B cell (primary cell): ENCODE data around the gene IPO8. TPM values are rescaled to one million over a fixed set of nuclear protein-coding genes. Genes with fewer than 3 reads are reported as not detected.

Experiments
- ATAC-seq: fragments of 200-7000 bp; cut with Tn5 transposase; one replicate; pipeline ENCODE4 v1.10.0; 2021; ENCODE audit warnings: low read depth, mild to moderate bottlenecking, moderate number of reproducible peaks, moderate library complexity
- CTCF ChIA-PET: fragments of 350-600 bp; sonication (Branson Sonifier 250); formaldehyde crosslinking; loops from one replicate; lab custom pipeline; 2021; ENCODE audit warnings: antibody characterized with exemption, inconsistent platforms; lab: Charles Lee
- POLR2A ChIA-PET: fragments of 350-600 bp; sonication (Branson Sonifier 250); formaldehyde crosslinking; loops from one replicate; lab custom pipeline; 2021; ENCODE audit warnings: antibody characterized with exemption; lab: Charles Lee
- DNase-seq: peaks from one replicate; pipeline ENCODE4 v3.0.0; 2013
- H2AFZ ChIP-seq: 2 replicates; pipeline ENCODE4 v1.6.1; 2012; ENCODE audit warnings: mild to moderate bottlenecking, low read depth, low read length; ENCODE audit not compliant: insufficient read depth, poor library complexity, severe bottlenecking
- H3K27ac ChIP-seq, 2 donors: 1 replicate in 1 of 2; 2 replicates in 1 of 2; pipeline ENCODE4 v1.5.1; 2012 to 2013; ENCODE audit warnings: low read length in 2 of 2, mild to moderate bottlenecking in 2 of 2, moderate library complexity in 1 of 2
- H3K27me3 ChIP-seq, 4 experiments: fragments of 200-600 bp in 1 of 4; sonication (generic) in 1 of 4; replicated peaks in 1 of 4; 1 replicate in 2 of 4; 2 replicates in 2 of 4; pipeline versions ENCODE4 v1.6.1 to v1.7.0; 2013 to 2016; ENCODE audit warnings: low read length in 3 of 4, mild to moderate bottlenecking in 2 of 4, mixed read lengths in 1 of 4, moderate library complexity in 1 of 4; ENCODE audit not compliant: insufficient read depth in 4 of 4, control insufficient read depth in 3 of 4; ENCODE audit errors: control extremely low read depth in 1 of 4
- H3K36me3 ChIP-seq, 2 experiments: replicated peaks in 1 of 2; 1 replicate in 1 of 2; 2 replicates in 1 of 2; pipeline versions ENCODE4 v1.6.1 to v1.7.1; 2013; ENCODE audit warnings: low read length in 1 of 2; ENCODE audit not compliant: insufficient read depth in 2 of 2, control insufficient read depth in 1 of 2; ENCODE audit errors: control extremely low read depth in 1 of 2, extremely low read depth in 1 of 2
- H3K4me1 ChIP-seq, 2 donors: fragments of 200-600 bp in 1 of 2; sonication (generic) in 1 of 2; 1 replicate in 1 of 2; 2 replicates in 1 of 2; pipeline versions ENCODE4 v1.5.1 to v1.6.1; 2013 to 2017; ENCODE audit warnings: low read length in 2 of 2; ENCODE audit not compliant: control insufficient read depth in 2 of 2, insufficient read depth in 2 of 2
- H3K4me2 ChIP-seq: replicated peaks from 2 replicates; pipeline ENCODE3; 2012; ENCODE audit warnings: mild to moderate bottlenecking, low read depth, low read length; ENCODE audit not compliant: poor library complexity, severe bottlenecking
- H3K4me3 ChIP-seq, 5 experiments: fragments of 200-600 bp in 1 of 5; sonication (generic) in 1 of 5; 1 replicate in 3 of 5; 2 replicates in 2 of 5; pipeline versions ENCODE4 v1.5.1 to v1.7.0; 2011 to 2016; ENCODE audit warnings: low read length in 4 of 5, mild to moderate bottlenecking in 4 of 5, low read depth in 2 of 5, control low read depth in 1 of 5, moderate library complexity in 1 of 5; ENCODE audit not compliant: insufficient read depth in 1 of 5; ENCODE audit errors: control extremely low read depth in 1 of 5, extremely low read depth in 1 of 5
- H3K79me2 ChIP-seq: fragments of 200-600 bp; sonication (generic); one replicate; pipeline ENCODE4 v1.6.0; 2016; ENCODE audit warnings: low read length; ENCODE audit not compliant: control insufficient read depth, insufficient read depth
- H3K9ac ChIP-seq: fragments of 200-600 bp; sonication (generic); 2 replicates; pipeline ENCODE4 v1.6.1; 2017; ENCODE audit warnings: mild to moderate bottlenecking, low read length, moderate library complexity
- H3K9me3 ChIP-seq, 3 donors: one replicate each; pipeline versions ENCODE4 v1.6.1 to v1.7.1; 2013; ENCODE audit warnings: low read length in 2 of 3; ENCODE audit not compliant: control insufficient read depth in 2 of 3, insufficient read depth in 1 of 3; ENCODE audit errors: control extremely low read depth in 1 of 3
- H4K20me1 ChIP-seq: 2 replicates; pipeline ENCODE4 v1.6.0; 2012; ENCODE audit warnings: mild to moderate bottlenecking, low read length; ENCODE audit not compliant: insufficient read depth, control insufficient read depth, poor library complexity, severe bottlenecking
- H3K27ac Mint-ChIP-seq: one replicate; pipeline ENCODE4 v1.8.0; 2021; ENCODE audit warnings: mixed read lengths
- H3K27me3 Mint-ChIP-seq: one replicate; pipeline ENCODE4 v1.8.0; 2021; ENCODE audit warnings: mixed read lengths
- H3K4me1 Mint-ChIP-seq: one replicate; pipeline ENCODE4 v1.8.0; 2021; ENCODE audit warnings: mixed read lengths
- H3K4me3 Mint-ChIP-seq: one replicate; pipeline ENCODE4 v1.8.0; 2021; ENCODE audit warnings: mixed read lengths
- H3K9me3 Mint-ChIP-seq: one replicate; pipeline ENCODE4 v1.8.0; 2022; ENCODE audit warnings: mixed read lengths; ENCODE audit not compliant: insufficient read depth
- EZH2 ChIP-seq: IDR thresholded peaks from 2 replicates; pipeline ENCODE4 v1.6.1; 2012; ENCODE audit warnings: borderline replicate concordance, low read depth, mild to moderate bottlenecking, moderate library complexity, low read length; ENCODE audit not compliant: insufficient read depth, poor library complexity, severe bottlenecking
- WGBS: methylation state at CpG from one replicate; pipeline ENCODE4 v1.1.5; 2013; ENCODE audit warnings: missing lambda C conversion rate; ENCODE audit not compliant: insufficient coverage; 5-methylcytosine and 5-hydroxymethylcytosine counted together
- intact Hi-C: fragments of 100-400 bp; cut with micrococcal nuclease; formaldehyde crosslinking; loops from one replicate; pipeline ENCODE4 v1.10.0; 2022
- polyA plus RNA-seq: library from polyadenylated mRNA; depleted of rRNA; stranded (reverse); fragments of >200 nt; gene quantifications from 2 replicates; pipeline ENCODE4 v1.2.3, GENCODE V29; 2012
- total RNA-seq, 2 donors: library from RNA; stranded (reverse); fragments of 120-200 nt in 1 of 2; gene quantifications; 1 replicate in 1 of 2; 2 replicates in 1 of 2; pipeline versions ENCODE4 v1.2.3 to v1.2.4, GENCODE V29; 2013 to 2022
- TF ChIP-seq, protein P1 (sequence below): fragments of 200-600 bp; IDR thresholded peaks from one replicate; pipeline ENCODE4 v1.8.0; 2022; ENCODE audit warnings: antibody characterized with exemption, mild to moderate bottlenecking

The IPO8 gene
- total and polyA plus RNA-seq, 2 donors (not counting 1 experiment from before 2014, with no cell fraction given) = 7.5 to 58.1 TPM

DNA sequence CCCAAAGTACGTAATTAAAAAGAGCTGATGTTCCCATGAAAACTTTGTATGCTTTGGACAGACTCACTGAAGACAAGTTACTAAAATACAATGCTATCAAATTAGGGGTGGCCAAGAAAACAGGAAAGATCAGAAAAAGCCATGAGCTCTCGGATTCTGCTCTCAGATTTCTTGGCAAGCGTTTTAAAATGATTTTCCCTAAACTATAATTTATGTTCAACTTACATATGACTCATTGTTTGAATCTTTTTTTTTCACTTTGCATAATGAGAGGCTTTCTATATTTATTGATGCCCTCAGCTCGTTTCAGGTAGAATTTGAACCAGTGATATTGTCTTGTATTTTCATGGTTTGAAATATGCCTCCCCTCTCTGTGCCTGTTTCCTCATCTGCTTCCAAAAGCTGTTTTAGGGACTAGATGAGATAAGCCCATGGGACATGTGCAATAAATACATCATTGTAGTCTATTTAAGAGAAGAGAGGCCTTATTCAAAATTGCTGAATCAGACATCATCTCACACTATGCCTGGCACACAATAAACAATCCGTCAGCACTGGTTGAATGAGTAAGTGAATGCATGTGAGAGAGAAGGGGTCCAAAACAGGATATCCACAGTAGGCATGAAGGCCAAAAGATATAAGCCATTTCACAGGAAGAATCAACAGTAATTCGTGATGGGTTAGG is 4.7 kb upstream of the IPO8 start:
- 100% methylated on average over 1 of the region's 6 CpGs for WGBS
- no peak overlapping the region for H3K4me3 Mint-ChIP-seq
- Histone ChIP-seq H3K4me2 (no peak overlapping the region), H3K4me3 (no peak overlapping the region), H3K4me1 (peaks cover 6 to 8% of the 10 kb centered on the region in 2 donors), H3K36me3 (no peaks in the 10 kb centered on the region), H2AFZ (no peak overlapping the region), H3K9me3 (no peaks in the 10 kb centered on the region), H3K79me2 (peaks cover 11% of the 10 kb centered on the region), H4K20me1 (no peaks in the 10 kb centered on the region), H3K27ac (no peak overlapping the region), H3K9ac (no peak overlapping the region), H3K27me3 (no peaks in the 10 kb centered on the region)
- ATAC-seq (no peak), DNase-seq (no peak)
- H3K27me3 Mint-ChIP-seq = no peaks in the 10 kb centered on the region
- H3K4me1 Mint-ChIP-seq = peaks cover 7% of the 10 kb centered on the region
- intact Hi-C loops = no loop called here
- POLR2A ChIA-PET = interaction anchor here (0.7 kb wide), 1 partner anchor 68 kb away, joined by 3 read pairs; no protein-coding TSS in a partner anchor
- H3K9me3 Mint-ChIP-seq = no peaks in the 10 kb centered on the region
- H3K27ac Mint-ChIP-seq = no peak overlapping the region
- CTCF ChIA-PET = no interaction called here
- no peak for TF ChIP-seq EZH2

DNA sequence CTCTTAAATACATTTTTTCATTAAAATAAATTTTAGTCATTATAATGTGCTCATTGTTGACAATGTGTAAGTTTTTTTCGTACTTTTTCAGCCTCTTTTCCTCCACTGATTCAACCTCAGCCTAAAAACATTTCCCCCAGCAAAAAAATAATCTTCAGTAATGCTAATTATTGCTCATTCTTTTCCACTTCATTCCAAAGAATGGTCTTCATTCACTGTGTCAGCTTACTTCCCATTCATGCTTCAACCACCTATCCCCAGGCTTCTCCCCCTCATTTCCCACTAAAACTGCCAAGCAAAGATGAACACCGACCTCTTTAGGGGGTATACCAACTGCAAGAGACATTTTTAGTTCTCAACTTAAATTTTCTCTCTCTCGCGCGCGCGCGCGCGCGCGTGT is 2.7 kb upstream of the IPO8 start:
- H4K20me1 ChIP-seq = peaks cover under 1% of the 10 kb centered on the region
- peaks cover 22 to 25% of the 10 kb centered on the region in 2 donors for H3K4me1 ChIP-seq
- H3K27ac Mint-ChIP-seq = no peak overlapping the region
- H3K4me3 Mint-ChIP-seq = no peak overlapping the region
- H3K4me2 ChIP-seq = no peak overlapping the region
- H3K27me3 ChIP-seq = no peaks in the 10 kb centered on the region
- POLR2A ChIA-PET = no interaction called here
- H2AFZ ChIP-seq = no peak overlapping the region
- H3K9ac ChIP-seq = no peak overlapping the region
- no peak for ATAC-seq
- H3K27ac ChIP-seq = no peak overlapping the region
- no peaks in the 10 kb centered on the region for H3K27me3 Mint-ChIP-seq
- H3K9me3 Mint-ChIP-seq = no peaks in the 10 kb centered on the region
- no peak for DNase-seq
- H3K36me3 ChIP-seq = no peaks in the 10 kb centered on the region
- TF ChIP-seq, protein P1, sequence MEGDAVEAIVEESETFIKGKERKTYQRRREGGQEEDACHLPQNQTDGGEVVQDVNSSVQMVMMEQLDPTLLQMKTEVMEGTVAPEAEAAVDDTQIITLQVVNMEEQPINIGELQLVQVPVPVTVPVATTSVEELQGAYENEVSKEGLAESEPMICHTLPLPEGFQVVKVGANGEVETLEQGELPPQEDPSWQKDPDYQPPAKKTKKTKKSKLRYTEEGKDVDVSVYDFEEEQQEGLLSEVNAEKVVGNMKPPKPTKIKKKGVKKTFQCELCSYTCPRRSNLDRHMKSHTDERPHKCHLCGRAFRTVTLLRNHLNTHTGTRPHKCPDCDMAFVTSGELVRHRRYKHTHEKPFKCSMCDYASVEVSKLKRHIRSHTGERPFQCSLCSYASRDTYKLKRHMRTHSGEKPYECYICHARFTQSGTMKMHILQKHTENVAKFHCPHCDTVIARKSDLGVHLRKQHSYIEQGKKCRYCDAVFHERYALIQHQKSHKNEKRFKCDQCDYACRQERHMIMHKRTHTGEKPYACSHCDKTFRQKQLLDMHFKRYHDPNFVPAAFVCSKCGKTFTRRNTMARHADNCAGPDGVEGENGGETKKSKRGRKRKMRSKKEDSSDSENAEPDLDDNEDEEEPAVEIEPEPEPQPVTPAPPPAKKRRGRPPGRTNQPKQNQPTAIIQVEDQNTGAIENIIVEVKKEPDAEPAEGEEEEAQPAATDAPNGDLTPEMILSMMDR = no peak
- no peak for TF ChIP-seq EZH2
- peaks cover 25% of the 10 kb centered on the region for H3K4me1 Mint-ChIP-seq
- peaks cover 31% of the 10 kb centered on the region for H3K79me2 ChIP-seq
- H3K4me3 ChIP-seq = no peak overlapping the region
- intact Hi-C loops = loop anchor here (5.0 to 10.0 kb wide), 2 partner anchors 374 to 1756 kb away; partner anchors contain the start of gene DDX11
- no peaks in the 10 kb centered on the region for H3K9me3 ChIP-seq
- WGBS = no CpG with 5 or more reads among the region's 12 CpGs
- CTCF ChIA-PET = no interaction called here
